ENCODE data around the gene CLMN.

Gene CLMN

DNA sequence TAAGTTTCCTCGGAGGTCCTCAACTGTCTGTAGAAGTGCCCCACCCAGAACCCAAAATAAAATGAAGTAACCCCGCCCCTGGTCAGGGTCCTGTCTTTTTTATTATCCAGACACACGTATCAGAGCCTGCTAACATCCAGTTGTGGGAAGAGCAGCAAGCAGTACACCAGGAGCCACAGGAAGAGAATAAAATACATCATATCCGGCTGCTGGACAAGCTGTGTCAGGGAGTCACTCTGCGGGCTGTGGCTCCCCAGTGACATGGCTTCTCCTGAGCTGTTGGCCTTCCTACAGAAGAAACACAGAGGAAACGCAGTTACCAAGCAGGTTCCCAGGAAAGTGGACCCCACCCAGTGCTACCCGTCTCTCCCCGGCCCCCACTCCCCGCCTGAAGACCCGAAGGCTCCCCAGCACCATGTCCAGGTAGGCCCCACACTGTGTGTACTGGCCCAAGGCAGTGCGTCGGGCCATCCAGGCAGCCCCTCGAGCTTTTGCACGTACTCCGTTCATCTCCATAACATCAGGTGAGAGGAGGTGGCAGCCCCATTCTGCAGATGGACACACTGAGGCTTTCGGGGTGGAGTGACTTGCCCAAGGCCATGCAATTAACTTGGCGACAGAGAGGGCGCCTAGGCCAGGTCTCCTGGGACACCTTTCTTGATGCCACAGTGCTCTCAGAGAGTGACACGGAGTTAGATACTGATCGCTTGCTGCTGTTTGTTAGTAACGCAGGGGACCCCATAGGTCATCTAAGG, 128.1 kb downstream of the CLMN start:
- DNase-seq, result no peak
- H3K18ac ChIP-seq (ENCODE audit: low read length), result no peak overlapping the region
- no peak overlapping the region for H4K8ac ChIP-seq (ENCODE audit: low read depth, low read length)
- no peak overlapping the region for H2BK15ac ChIP-seq (replicated peaks; ENCODE audit: low read depth)
- H3K9ac ChIP-seq (ENCODE audit: low read length), result no peak overlapping the region
- no peak overlapping the region for H3K4me2 ChIP-seq (ENCODE audit: low read length)
- H3K4me1 ChIP-seq (ENCODE audit: control insufficient read depth, low read depth, low read length), result no peaks in the 10 kb centered on the region
- no peak overlapping the region for H4K5ac ChIP-seq (ENCODE audit: low read length)
- H2BK120ac ChIP-seq (ENCODE audit: low read depth, low read length), result no peak overlapping the region
- no peaks in the 10 kb centered on the region for H3K36me3 ChIP-seq (ENCODE audit: control insufficient read depth, insufficient read depth, low read length)
- no peak overlapping the region for H3K27ac ChIP-seq (ENCODE audit: low read depth, low read length)
- no peak overlapping the region for H3K4ac ChIP-seq (ENCODE audit: low read depth, low read length)
- no peak overlapping the region for H3K23ac ChIP-seq (ENCODE audit: low read length)
- no peak overlapping the region for H3K56ac ChIP-seq (ENCODE audit: low read length)
- no peaks in the 10 kb centered on the region for H3K27me3 ChIP-seq (ENCODE audit: insufficient read depth, low read length, poor library complexity)
- H2AK5ac ChIP-seq (ENCODE audit: low read length), result no peak overlapping the region
- H2BK5ac ChIP-seq (ENCODE audit: low read length), result no peak overlapping the region
- H3K79me2 ChIP-seq (ENCODE audit: control insufficient read depth, insufficient read depth, low read length), result no peaks in the 10 kb centered on the region
- no peaks in the 10 kb centered on the region for H3K79me1 ChIP-seq (ENCODE audit: low read length)
- H3K4me3 ChIP-seq (ENCODE audit: low read length), result no peak overlapping the region
- WGBS (ENCODE audit: extremely low coverage, insufficient coverage, low lambda C conversion rate), result no CpG with 5 or more reads among the region's 21 CpGs

DNA sequence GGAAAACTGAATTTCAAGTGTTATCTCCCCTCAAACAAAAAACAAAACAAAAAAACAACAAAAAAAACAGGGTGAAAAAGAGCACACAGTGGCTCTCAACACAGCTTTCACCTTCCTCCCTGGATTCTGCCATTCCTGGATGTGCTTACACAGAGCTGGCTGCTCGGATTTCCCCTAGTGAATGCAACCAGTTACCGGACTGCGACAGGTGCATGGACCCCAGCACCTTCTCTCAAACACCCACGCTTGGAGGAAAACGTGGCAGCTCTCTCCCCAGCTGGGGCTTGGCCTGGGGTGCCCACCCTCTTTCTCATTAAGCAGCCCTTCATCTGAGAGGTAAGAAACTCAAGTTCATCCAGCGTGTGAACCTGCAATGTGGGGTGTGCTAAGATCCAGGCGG, 128.9 kb downstream of the CLMN start:
- no peak overlapping the region for H3K4me3 ChIP-seq (ENCODE audit: low read length)
- no peak overlapping the region for H3K4ac ChIP-seq (ENCODE audit: low read depth, low read length)
- no peaks in the 10 kb centered on the region for H3K27me3 ChIP-seq (ENCODE audit: insufficient read depth, low read length, poor library complexity)
- H2BK15ac ChIP-seq (replicated peaks; ENCODE audit: low read depth), result no peak overlapping the region
- no peak overlapping the region for H3K27ac ChIP-seq (ENCODE audit: low read depth, low read length)
- no peak overlapping the region for H3K4me2 ChIP-seq (ENCODE audit: low read length)
- H4K5ac ChIP-seq (ENCODE audit: low read length), result no peak overlapping the region
- H3K4me1 ChIP-seq (ENCODE audit: control insufficient read depth, low read depth, low read length), result no peaks in the 10 kb centered on the region
- H2BK120ac ChIP-seq (ENCODE audit: low read depth, low read length), result no peak overlapping the region
- no peak overlapping the region for H3K18ac ChIP-seq (ENCODE audit: low read length)
- H2AK5ac ChIP-seq (ENCODE audit: low read length), result no peak overlapping the region
- no CpG with 5 or more reads among the region's 7 CpGs for WGBS (ENCODE audit: extremely low coverage, insufficient coverage, low lambda C conversion rate)
- H3K23ac ChIP-seq (ENCODE audit: low read length), result no peak overlapping the region
- no peak overlapping the region for H2BK5ac ChIP-seq (ENCODE audit: low read length)
- no peak overlapping the region for H3K9ac ChIP-seq (ENCODE audit: low read length)
- no peaks in the 10 kb centered on the region for H3K36me3 ChIP-seq (ENCODE audit: control insufficient read depth, insufficient read depth, low read length)
- no peaks in the 10 kb centered on the region for H3K79me2 ChIP-seq (ENCODE audit: control insufficient read depth, insufficient read depth, low read length)
- no peak for DNase-seq
- H3K79me1 ChIP-seq (ENCODE audit: low read length), result no peaks in the 10 kb centered on the region
- H3K56ac ChIP-seq (ENCODE audit: low read length), result no peak overlapping the region
- no peak overlapping the region for H4K8ac ChIP-seq (ENCODE audit: low read depth, low read length)

GRCh38 chr14:95190346-95190840, 129.3 kb downstream of the CLMN start:
- Histone ChIP-seq H3K4me1 (ENCODE audit: control insufficient read depth, low read depth, low read length) (no peaks in the 10 kb centered on the region), H4K8ac (ENCODE audit: low read depth, low read length) (no peak overlapping the region), H3K27ac (ENCODE audit: low read depth, low read length) (no peak overlapping the region), H3K4ac (ENCODE audit: low read depth, low read length) (no peak overlapping the region), H3K9ac (ENCODE audit: low read length) (no peak overlapping the region), H3K36me3 (ENCODE audit: control insufficient read depth, insufficient read depth, low read length) (no peaks in the 10 kb centered on the region), H4K5ac (ENCODE audit: low read length) (no peak overlapping the region), H3K79me1 (ENCODE audit: low read length) (no peaks in the 10 kb centered on the region), H2AK5ac (ENCODE audit: low read length) (no peak overlapping the region), H3K79me2 (ENCODE audit: control insufficient read depth, insufficient read depth, low read length) (no peaks in the 10 kb centered on the region), H2BK5ac (ENCODE audit: low read length) (no peak overlapping the region), H3K4me2 (ENCODE audit: low read length) (no peak overlapping the region), H2BK120ac (ENCODE audit: low read depth, low read length) (no peak overlapping the region), H3K56ac (ENCODE audit: low read length) (no peak overlapping the region), H3K18ac (ENCODE audit: low read length) (no peak overlapping the region), H3K4me3 (ENCODE audit: low read length) (no peak overlapping the region), H3K23ac (ENCODE audit: low read length) (no peak overlapping the region), H2BK15ac (replicated peaks; ENCODE audit: low read depth) (no peak overlapping the region), H3K27me3 (ENCODE audit: insufficient read depth, low read length, poor library complexity) (no peaks in the 10 kb centered on the region)
- DNase-seq, result no peak
- no CpG with 5 or more reads among the region's 4 CpGs for WGBS (ENCODE audit: extremely low coverage, insufficient coverage, low lambda C conversion rate)

DNA sequence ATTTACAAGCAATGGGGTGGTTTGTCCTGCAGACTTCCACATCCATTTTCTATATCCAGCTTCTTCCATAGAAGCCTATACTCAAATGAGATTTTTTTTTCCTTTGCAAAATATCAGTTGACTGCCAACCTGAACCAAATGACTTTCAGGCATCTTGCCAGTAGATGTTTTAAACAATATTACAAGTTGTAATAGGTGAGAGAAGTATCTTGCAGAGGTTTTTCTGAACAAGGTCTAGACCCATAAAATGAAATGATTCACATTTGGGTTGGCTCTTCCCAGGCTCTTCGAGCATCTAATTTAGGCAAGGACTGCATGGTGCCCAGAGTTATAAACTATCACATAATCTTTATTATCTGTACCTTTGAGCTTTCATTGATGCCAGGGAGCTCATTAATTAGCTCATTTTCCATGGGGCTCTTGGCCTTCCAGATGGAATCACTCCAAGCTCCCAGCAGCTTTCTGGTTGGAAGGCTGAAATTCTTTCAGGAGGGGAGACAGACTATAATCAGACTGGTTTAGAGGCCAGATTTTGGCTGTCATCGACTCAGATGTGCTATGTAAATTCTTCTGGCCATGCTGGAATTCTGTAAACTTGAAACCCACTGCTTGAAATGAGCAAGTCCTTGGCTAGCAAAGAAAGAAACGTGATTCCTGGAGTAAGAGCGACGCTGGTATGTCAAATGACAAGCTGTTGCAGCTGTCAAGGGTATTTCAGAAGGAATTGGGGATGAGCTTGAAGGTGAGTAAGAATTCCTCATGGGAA, 130.2 kb downstream of the CLMN start:
- H2BK5ac ChIP-seq (ENCODE audit: low read length), result no peak overlapping the region
- no peaks in the 10 kb centered on the region for H3K79me1 ChIP-seq (ENCODE audit: low read length)
- no CpG with 5 or more reads among the region's 5 CpGs for WGBS (ENCODE audit: extremely low coverage, insufficient coverage, low lambda C conversion rate)
- no peak for DNase-seq
- H3K56ac ChIP-seq (ENCODE audit: low read length), result no peak overlapping the region
- no peak overlapping the region for H2BK120ac ChIP-seq (ENCODE audit: low read depth, low read length)
- H3K9ac ChIP-seq (ENCODE audit: low read length), result no peak overlapping the region
- H3K79me2 ChIP-seq (ENCODE audit: control insufficient read depth, insufficient read depth, low read length), result no peaks in the 10 kb centered on the region
- H3K23ac ChIP-seq (ENCODE audit: low read length), result no peak overlapping the region
- no peak overlapping the region for H3K4me3 ChIP-seq (ENCODE audit: low read length)
- no peak overlapping the region for H3K18ac ChIP-seq (ENCODE audit: low read length)
- H2AK5ac ChIP-seq (ENCODE audit: low read length), result no peak overlapping the region
- H3K27ac ChIP-seq (ENCODE audit: low read depth, low read length), result no peak overlapping the region
- no peak overlapping the region for H4K5ac ChIP-seq (ENCODE audit: low read length)
- H2BK15ac ChIP-seq (replicated peaks; ENCODE audit: low read depth), result no peak overlapping the region
- H3K36me3 ChIP-seq (ENCODE audit: control insufficient read depth, insufficient read depth, low read length), result no peaks in the 10 kb centered on the region
- no peak overlapping the region for H3K4me2 ChIP-seq (ENCODE audit: low read length)
- H3K4me1 ChIP-seq (ENCODE audit: control insufficient read depth, low read depth, low read length), result no peaks in the 10 kb centered on the region
- no peak overlapping the region for H4K8ac ChIP-seq (ENCODE audit: low read depth, low read length)
- H3K27me3 ChIP-seq (ENCODE audit: insufficient read depth, low read length, poor library complexity), result no peaks in the 10 kb centered on the region
- no peak overlapping the region for H3K4ac ChIP-seq (ENCODE audit: low read depth, low read length)

DNA sequence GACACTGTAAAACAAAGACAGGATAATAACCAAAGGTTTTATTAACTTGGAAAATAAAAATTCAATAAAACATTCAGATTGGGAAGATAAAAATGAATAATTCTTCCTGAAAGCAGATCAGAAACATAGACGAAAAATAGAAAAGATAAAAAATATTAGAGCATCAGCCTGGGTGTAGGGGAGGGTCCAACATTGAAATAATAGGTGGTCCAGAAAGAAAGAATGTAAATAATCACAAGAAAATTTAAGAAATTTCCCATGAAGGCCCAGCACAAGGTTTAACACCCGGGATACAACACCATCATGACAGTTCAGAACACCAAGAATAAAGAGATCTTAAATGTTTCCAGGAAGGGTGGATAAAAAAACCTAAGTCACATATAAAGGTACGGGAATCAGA, 131.3 kb downstream of the CLMN start:
- Histone ChIP-seq H3K79me1 (ENCODE audit: low read length) (no peaks in the 10 kb centered on the region), H2AK5ac (ENCODE audit: low read length) (no peak overlapping the region), H3K4me3 (ENCODE audit: low read length) (no peak overlapping the region), H2BK5ac (ENCODE audit: low read length) (no peak overlapping the region), H3K36me3 (ENCODE audit: control insufficient read depth, insufficient read depth, low read length) (no peaks in the 10 kb centered on the region), H3K27me3 (ENCODE audit: insufficient read depth, low read length, poor library complexity) (no peaks in the 10 kb centered on the region), H2BK15ac (replicated peaks; ENCODE audit: low read depth) (no peak overlapping the region), H4K8ac (ENCODE audit: low read depth, low read length) (no peak overlapping the region), H3K4me2 (ENCODE audit: low read length) (no peak overlapping the region), H2BK120ac (ENCODE audit: low read depth, low read length) (no peak overlapping the region), H3K79me2 (ENCODE audit: control insufficient read depth, insufficient read depth, low read length) (no peaks in the 10 kb centered on the region), H3K27ac (ENCODE audit: low read depth, low read length) (no peak overlapping the region), H3K23ac (ENCODE audit: low read length) (no peak overlapping the region), H3K18ac (ENCODE audit: low read length) (no peak overlapping the region), H3K9ac (ENCODE audit: low read length) (no peak overlapping the region), H3K4ac (ENCODE audit: low read depth, low read length) (no peak overlapping the region), H4K5ac (ENCODE audit: low read length) (no peak overlapping the region), H3K56ac (ENCODE audit: low read length) (no peak overlapping the region), H3K4me1 (ENCODE audit: control insufficient read depth, low read depth, low read length) (no peaks in the 10 kb centered on the region)
- no CpG with 5 or more reads among the region's 3 CpGs for WGBS (ENCODE audit: extremely low coverage, insufficient coverage, low lambda C conversion rate)
- no peak for DNase-seq
